GM12875 (cell line): ENCODE measurements around the gene DLST.

Experiments
- H3K4me3 ChIP-seq: one replicate; pipeline ENCODE4 v1.5.1; 2011; ENCODE audit warnings: low read depth, low read length, control low read depth
- TF ChIP-seq, protein P1 (sequence below): IDR thresholded peaks from 2 replicates; pipeline ENCODE4 v1.5.1; 2011; ENCODE audit warnings: low read depth, mild to moderate bottlenecking, control low read depth, inconsistent platforms, low read length, moderate library complexity, borderline replicate concordance; ENCODE audit not compliant: insufficient read depth

DLST gene

DNA sequence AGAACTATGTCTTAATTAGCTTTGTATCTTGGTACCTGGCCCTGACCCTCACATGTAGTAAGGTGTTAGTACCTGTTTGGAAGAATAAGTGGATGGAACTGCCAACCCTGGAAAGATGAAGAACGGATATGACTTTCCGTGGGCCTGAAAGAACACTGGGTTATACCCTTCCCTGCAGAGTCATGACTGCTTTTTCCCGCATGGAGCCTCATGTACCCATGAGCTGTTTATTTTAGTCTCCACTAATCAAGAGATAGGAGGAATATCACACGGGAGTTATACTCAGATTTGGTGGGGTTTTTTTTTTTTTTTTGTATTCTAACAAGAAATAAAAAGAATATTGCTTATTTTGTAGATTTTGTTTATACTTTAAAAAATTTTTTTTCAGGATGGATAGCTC, 15.9 kb downstream of the DLST start:
- TF ChIP-seq, protein P1, sequence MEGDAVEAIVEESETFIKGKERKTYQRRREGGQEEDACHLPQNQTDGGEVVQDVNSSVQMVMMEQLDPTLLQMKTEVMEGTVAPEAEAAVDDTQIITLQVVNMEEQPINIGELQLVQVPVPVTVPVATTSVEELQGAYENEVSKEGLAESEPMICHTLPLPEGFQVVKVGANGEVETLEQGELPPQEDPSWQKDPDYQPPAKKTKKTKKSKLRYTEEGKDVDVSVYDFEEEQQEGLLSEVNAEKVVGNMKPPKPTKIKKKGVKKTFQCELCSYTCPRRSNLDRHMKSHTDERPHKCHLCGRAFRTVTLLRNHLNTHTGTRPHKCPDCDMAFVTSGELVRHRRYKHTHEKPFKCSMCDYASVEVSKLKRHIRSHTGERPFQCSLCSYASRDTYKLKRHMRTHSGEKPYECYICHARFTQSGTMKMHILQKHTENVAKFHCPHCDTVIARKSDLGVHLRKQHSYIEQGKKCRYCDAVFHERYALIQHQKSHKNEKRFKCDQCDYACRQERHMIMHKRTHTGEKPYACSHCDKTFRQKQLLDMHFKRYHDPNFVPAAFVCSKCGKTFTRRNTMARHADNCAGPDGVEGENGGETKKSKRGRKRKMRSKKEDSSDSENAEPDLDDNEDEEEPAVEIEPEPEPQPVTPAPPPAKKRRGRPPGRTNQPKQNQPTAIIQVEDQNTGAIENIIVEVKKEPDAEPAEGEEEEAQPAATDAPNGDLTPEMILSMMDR = no peak
- H3K4me3 ChIP-seq = no peak overlapping the region

DNA sequence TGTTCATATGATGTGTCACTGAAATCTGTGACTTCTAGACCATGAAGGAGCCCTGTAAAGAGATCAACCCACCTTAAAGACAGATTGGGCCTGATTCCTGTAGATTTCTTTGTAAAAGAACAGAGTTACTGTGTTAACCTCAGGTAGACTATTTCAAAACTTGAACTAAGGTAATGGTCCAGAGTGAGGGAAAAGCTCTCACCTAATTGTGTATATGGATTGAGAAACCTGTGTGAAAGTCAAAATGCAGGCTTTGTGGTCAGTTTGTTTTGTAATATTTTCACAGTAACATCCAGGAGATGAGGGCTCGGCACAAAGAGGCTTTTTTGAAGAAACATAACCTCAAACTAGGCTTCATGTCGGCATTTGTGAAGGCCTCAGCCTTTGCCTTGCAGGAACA, 16.4 kb downstream of the DLST start:
- no peak overlapping the region for H3K4me3 ChIP-seq
- TF ChIP-seq, protein P1 = no peak

DNA sequence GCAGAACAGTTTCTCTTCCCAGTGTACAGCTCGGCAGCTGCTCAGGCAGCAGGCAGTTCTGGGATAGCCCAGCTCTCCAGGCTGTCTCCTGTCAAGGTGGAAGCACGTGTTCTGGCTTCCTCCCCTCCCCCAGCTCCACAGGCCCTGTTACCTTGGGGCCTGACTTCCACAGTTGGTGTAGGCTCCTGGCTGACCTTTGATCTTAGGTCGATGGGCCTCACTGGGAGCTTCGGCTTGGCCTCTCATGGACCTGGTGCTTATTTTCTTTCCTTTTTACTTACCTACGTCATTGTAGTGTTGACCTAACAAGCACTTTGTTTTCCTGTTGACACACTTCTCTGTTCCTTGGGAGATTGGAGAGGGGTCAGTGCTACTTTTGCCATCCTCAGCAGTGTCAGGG, 17.0 kb downstream of the DLST start:
- TF ChIP-seq, protein P1 = no peak
- no peak overlapping the region for H3K4me3 ChIP-seq

DNA sequence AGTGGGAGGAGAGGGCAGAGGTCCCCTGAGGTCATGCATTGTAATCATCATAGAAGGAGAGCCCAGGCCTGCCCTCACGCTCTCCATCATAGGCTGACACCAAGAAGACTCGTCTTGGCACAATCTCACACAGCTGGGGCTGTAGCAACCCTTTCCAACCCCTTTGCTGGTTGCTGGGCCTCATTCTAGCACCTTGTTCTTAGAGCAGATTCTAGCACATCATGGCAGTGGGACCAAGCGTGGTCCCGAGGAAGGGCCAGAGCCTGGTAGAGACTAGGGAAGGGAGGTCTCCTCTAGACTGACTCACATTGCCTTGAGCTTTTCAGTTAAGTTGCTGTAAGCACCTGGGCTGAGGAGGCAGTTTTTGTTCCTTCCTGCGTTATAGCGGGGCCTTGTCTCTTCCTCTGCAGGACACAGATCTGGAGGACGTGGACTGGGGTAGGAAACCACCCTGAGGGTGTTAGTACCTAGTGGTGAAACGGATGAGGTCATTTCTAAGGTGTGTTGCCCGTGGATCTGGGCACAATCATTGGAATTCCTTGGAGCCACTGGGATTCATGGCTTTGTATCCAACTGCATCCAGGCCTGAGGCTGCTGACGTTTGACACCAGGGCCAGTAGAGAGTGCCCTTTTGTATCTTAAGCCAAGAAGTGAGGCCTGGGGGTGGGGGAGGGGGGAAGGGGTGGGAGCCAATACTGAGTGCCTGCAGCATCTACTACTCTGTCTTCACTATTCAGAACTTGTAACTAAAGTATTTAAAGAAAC, 21.4 kb downstream of the DLST start:
- TF ChIP-seq, protein P1 = no peak
- no peak overlapping the region for H3K4me3 ChIP-seq

DNA sequence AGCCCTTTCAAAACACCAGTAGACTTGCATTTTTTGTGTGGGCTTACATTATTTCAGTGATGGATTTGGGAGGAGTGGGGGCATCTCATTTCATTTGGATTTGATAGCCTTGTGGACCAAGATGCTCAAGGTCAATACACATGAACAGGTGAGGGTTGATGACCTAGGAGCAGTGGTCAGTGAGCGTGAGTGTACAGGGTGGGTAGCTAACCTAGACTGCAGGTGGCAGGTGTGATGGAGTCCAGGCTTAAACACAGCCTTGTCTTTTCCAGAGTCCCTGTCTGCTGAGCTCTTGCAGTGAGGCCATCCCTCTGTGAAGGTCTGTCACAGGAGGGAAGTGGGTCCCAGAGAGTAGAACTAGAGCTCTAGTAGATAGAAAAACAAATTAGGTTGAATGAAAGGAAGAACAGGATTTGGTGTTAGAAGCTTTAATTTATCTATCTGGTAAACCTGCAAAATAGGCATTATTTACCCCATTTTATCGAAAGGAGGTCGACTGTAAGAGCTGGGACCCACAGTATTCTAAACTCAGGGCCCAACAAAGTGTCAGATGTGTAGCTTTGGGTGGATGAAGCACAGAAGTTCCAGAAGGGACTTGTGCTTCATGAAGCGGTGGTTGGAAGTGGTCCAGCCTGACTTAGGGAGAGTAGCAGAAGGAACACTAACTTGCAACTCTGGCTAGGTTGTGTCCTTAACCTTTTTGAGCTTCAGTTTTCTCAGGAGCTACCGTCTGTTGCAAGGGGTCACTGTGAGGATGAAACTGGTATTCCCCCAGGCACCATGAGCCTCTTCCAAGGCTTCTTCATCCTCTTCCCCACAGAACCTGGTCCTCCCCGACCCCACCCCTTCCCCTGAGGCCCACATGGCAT, 23.2 kb downstream of the DLST start:
- TF ChIP-seq, protein P1 = no peak
- no peak overlapping the region for H3K4me3 ChIP-seq

DNA sequence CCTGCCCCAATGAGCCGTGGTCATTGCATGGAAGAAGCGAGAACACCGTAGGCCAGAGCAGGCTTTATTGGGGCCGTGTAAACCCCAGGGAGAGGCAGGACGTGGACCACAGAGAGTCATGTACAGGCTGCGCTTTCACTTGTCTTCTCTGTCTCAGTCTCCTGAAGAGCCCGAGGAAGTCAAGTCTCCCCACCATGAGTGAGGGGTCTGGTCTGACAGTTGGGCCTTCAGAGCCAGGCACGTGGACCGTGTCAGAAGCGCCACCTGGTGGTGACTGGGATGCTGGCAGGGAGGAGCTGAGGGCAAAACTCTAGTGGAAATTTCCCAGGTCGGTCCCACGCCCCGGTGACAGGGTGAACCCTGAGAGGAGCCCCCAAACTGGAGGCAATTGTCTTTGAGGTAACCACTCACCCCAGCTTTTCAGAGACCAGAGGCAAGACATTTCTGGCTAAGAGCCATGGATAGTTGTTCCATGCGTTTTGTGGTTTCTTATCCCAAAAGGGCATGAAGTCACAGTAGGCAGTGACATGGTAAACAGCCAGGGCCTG, 24.0 kb downstream of the DLST start:
- TF ChIP-seq, protein P1 = peak; percentile 94
- no peak overlapping the region for H3K4me3 ChIP-seq
